GM10266 (cell line): ENCODE results near the gene CUX1.

Experiments used
- DNase-seq: peaks from one replicate; pipeline ENCODE4 v3.0.0; 2012; ENCODE audit errors: extremely low spot score
- TF ChIP-seq, protein P1 (sequence below): IDR thresholded peaks from 2 replicates; pipeline ENCODE4 v1.5.1; 2012; ENCODE audit warnings: mild to moderate bottlenecking, low read depth; ENCODE audit not compliant: control insufficient read depth, insufficient read depth; ENCODE audit errors: missing control alignments

Gene CUX1

DNA sequence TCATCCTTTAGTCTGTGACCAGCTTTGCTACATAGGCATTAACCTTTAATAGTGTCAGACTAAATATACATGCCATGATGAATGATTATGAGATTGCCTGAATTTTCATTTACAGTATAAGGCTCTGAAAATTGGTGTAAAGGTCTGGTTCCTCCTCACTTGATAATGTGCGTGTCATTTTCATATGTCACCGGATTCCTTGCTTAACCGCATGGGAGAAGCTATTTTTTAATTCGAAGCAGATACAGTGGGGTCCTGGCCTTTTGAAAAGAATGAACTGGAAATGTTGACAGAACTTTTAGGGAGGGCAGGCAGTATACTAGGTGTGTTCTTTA, 276.9 kb downstream of the CUX1 start:
- TF ChIP-seq, protein P1, sequence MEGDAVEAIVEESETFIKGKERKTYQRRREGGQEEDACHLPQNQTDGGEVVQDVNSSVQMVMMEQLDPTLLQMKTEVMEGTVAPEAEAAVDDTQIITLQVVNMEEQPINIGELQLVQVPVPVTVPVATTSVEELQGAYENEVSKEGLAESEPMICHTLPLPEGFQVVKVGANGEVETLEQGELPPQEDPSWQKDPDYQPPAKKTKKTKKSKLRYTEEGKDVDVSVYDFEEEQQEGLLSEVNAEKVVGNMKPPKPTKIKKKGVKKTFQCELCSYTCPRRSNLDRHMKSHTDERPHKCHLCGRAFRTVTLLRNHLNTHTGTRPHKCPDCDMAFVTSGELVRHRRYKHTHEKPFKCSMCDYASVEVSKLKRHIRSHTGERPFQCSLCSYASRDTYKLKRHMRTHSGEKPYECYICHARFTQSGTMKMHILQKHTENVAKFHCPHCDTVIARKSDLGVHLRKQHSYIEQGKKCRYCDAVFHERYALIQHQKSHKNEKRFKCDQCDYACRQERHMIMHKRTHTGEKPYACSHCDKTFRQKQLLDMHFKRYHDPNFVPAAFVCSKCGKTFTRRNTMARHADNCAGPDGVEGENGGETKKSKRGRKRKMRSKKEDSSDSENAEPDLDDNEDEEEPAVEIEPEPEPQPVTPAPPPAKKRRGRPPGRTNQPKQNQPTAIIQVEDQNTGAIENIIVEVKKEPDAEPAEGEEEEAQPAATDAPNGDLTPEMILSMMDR = no peak
- DNase-seq = no peak

DNA sequence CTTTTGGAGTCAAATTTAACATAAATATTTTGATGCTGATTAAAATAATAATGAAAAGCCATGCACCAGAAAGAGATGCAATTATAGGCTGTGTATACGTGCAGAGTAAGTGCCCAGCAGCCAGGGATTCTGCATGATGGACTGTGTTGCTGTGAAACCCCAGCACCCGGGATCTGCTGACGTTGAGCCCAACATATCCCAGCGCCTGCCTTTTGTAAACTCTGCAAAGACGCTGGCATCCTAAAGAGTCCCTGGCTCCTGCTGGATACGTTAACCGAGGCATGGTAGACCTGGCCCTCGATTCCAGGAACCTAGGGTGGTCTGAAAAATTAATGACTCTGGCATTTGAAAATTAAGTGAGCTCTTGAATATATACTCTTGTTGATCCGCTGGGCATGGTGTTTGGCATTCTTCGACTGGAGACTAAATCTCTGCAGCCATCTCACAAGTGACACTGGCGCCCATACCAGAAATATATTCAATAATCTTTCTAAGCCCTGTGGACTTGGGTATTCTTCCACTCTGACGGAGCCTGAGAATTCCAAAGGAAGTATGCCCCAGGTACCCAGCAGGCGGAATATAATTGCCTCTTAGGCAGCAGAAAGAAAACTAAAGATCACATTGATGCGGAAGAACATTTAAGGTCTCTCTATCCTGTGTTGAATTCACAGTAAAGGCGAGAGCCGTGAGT, 278.0 kb downstream of the CUX1 start:
- TF ChIP-seq, protein P1 = no peak
- no peak for DNase-seq

DNA sequence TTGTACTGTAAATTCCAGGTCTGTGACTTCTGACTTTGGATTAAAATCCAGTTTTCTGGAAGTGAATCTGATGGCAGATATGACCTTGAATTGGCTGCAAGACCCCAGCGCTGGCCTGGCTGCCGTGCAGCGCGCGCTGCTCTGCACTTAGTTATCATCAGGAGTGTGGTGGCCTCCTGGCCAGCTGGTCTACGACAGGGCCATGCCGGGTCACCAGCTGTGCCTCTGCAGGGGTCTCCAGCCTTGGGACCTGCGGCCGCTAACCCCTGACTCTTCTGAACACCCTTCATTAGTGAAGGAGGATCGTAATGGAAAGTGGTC, 278.5 kb downstream of the CUX1 start:
- TF ChIP-seq, protein P1 = no peak
- DNase-seq = no peak

DNA sequence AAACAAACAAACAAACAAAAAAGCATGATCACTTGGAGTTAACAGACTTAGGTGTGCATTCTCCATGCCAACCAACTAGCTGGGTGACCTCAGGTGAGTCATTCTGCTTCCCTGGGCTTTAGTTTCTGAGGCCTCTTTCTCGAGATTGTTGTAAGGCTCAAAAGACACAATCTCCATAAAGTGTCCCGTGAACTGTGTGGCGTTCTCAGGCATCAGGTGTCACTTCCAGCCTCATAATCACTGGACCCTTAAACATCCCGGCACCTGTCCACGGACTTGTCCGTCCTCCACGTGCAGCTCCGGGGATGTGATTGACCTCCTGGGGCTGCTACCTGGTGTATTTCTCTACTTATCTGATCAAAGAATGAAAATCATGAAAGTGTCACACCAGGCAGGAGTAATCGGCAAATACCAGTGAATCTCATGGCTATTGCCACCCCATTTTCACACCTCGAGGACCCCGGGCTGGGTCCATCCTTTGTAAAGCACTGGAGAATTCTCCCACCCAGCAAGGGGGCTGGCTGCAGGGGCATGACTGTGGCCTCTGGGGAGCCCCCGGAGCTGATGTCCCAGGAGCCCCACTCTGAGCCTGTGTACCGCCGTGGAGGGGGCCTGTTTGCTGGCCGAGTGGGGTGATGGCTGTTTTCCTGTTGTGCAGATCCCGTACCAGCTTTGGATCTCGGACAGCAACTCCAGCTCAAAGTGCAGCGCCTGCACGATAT, 279.4 kb downstream of the CUX1 start:
- TF ChIP-seq, protein P1 = no peak
- DNase-seq = no peak

DNA sequence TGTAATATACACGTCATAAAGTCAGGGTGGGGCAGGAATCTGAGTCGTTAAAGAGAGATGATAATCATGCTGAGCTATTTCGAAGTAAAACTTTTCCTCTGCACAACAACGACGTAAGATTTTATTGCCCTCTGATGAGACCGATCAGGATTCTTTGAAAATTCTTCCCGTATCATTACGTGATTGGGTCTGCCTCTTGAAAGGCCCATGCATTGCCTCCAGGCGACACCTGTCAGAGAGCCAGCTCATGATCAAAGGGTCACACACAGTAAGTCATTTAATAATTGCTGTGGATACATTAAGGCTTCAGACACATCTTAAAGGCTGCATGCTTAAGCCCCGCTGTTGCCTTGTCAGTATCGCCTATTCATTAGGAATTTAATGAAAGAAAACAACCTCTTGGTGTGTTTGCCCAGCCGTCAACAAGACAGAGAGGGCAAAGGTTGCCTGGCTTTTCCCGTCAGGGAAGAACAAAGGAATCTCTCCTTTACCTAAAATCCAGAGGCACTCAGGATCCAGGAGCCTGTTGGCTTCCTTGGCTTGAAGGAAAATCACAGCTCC, 280.3 kb downstream of the CUX1 start:
- TF ChIP-seq, protein P1 = no peak
- no peak for DNase-seq

DNA sequence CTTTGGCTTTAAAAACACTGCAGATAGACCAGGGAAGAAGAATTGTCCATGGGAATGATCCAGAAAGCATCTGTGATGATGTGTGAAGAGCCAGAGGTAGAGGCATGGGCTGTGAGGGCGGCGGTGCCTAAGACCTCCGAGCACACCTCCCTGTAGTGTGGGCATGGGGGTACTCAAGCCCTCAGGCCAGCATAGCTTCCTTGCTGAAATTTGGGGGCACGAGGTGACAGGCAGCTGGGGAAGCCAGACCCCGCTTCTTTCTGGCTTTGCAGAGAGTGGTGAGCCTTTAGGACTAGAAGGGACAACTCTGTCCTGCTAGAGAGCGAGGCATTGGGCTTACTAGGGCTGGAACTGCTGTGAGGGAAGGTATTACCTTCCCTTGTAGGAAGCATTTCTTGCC, 281.6 kb downstream of the CUX1 start:
- TF ChIP-seq, protein P1 = no peak
- DNase-seq = no peak

DNA sequence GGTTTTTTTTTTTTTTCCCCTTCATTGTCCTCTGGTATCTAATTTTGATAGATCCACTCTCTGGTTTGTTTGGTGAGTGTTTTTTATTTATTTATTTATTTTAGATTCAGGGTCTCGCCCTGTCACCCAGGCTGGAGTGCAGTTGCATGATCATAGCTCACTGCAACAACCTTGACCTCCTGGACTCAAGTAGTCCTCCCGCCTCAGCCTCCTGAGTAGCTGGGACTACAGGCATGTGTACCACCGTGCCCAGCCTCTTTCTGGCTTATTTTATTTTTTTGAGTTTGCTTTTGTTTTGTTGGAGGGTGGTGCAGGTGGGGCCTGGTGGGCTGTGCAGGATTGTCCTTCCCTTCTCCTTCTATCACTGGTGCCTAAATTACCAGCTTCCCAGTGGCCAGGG, 282.0 kb downstream of the CUX1 start:
- DNase-seq = no peak
- TF ChIP-seq, protein P1 = no peak
